K562 (cell line): Measurements from ENCODE around the gene ZNF106. TPM values are rescaled to one million over a fixed set of nuclear protein-coding genes. Genes with fewer than 3 reads are reported as not detected.

Experiments
- ATAC-seq: fragments of 200-7000 bp; cut with Tn5 transposase; 3 replicates; pipeline ENCODE4 v1.9.1; 2020; ENCODE audit warnings: moderate library complexity
- BruUV-seq: library from RNA; stranded (reverse); fragments of 400-500 nt; replicated peaks from 2 replicates; lab custom pipeline; 2021; lab: Mats Ljungman, UMichigan
- CTCF ChIA-PET: fragments of 300-600 bp; formaldehyde crosslinking; extraction: SDS; loops from one replicate; lab custom pipeline; 2021; ENCODE audit warnings: low intra/inter-chr PET ratio; lab: Yijun Ruan, JAX
- POLR2A ChIA-PET: fragments of 300-600, 350-650 bp; sonication (Branson Sonifier 250); formaldehyde crosslinking; extraction: SDS; loops from one replicate; lab custom pipeline; 2021; ENCODE audit warnings: antibody characterized with exemption, inconsistent platforms; lab: Yijun Ruan, JAX
- DNase-seq, 4 experiments: peaks; one replicate each; pipeline versions ENCODE4 v3.0.0 to v3.0.0-alpha.2; 2011 to 2018; ENCODE audit warnings: low spot score in 3 of 4, mixed read lengths in 3 of 4; ENCODE audit errors: extremely low read depth in 1 of 4
- FAIRE-seq: peaks from 2 replicates; lab custom pipeline; 2011; peaks lifted over from hg19 to GRCh38; lab: Jason Lieb, UNC
- H2AFZ ChIP-seq: 2 replicates; pipeline ENCODE4 v1.6.0; 2011; ENCODE audit warnings: low read depth, low read length, control low read depth, inconsistent platforms
- H3K27ac ChIP-seq: fragments of 200-600 bp; 3 replicates; pipeline ENCODE4 v1.8.0; 2011; ENCODE audit warnings: low read depth, mild to moderate bottlenecking, control low read depth, inconsistent platforms, low read length, moderate library complexity, mixed read lengths; ENCODE audit errors: extremely low read depth
- H3K27me3 ChIP-seq, 2 experiments: fragments of 300-600 bp in 1 of 2; 2 replicates in 1 of 2; 3 replicates in 1 of 2; pipeline versions ENCODE4 v1.6.0 to v1.8.0; 2011; ENCODE audit warnings: inconsistent platforms in 2 of 2, low read length in 2 of 2, mild to moderate bottlenecking in 1 of 2, mixed read lengths in 1 of 2, moderate library complexity in 1 of 2; ENCODE audit not compliant: control insufficient read depth in 2 of 2, insufficient read depth in 2 of 2
- H3K36me3 ChIP-seq: fragments of 300-600 bp; 3 replicates; pipeline ENCODE4 v1.8.0; 2011; ENCODE audit warnings: mild to moderate bottlenecking, low read length, inconsistent platforms; ENCODE audit not compliant: control insufficient read depth, insufficient read depth
- H3K4me1 ChIP-seq, 2 experiments: fragments of 200-600 bp in 1 of 2; replicated peaks in 1 of 2; 2 replicates in 1 of 2; 3 replicates in 1 of 2; pipeline versions ENCODE4 v1.5.1 to v1.8.0; 2011; ENCODE audit warnings: inconsistent platforms in 2 of 2, low read length in 2 of 2, mild to moderate bottlenecking in 1 of 2, mixed read lengths in 1 of 2, moderate library complexity in 1 of 2; ENCODE audit not compliant: control insufficient read depth in 2 of 2, insufficient read depth in 2 of 2
- H3K4me2 ChIP-seq: 2 replicates; pipeline ENCODE4 v1.6.1; 2011; ENCODE audit warnings: low read length, control low read depth, inconsistent platforms, mixed read lengths; ENCODE audit not compliant: insufficient read depth
- H3K4me3 ChIP-seq: fragments of 200-600 bp; sonication (generic), shearing (Covaris generic); 2 replicates; pipeline ENCODE4 v1.5.1; 2016; ENCODE audit warnings: control low read depth, inconsistent platforms
- H3K79me2 ChIP-seq: fragments of 200-600 bp; 3 replicates; pipeline ENCODE4 v1.8.0; 2011; ENCODE audit warnings: low read length, inconsistent platforms; ENCODE audit not compliant: control insufficient read depth, insufficient read depth
- H3K9ac ChIP-seq, 2 experiments: 2 replicates each; pipeline versions ENCODE4 v1.6.0 to v1.6.1; 2011; ENCODE audit warnings: low read depth in 2 of 2, low read length in 2 of 2, control low read depth in 1 of 2, inconsistent platforms in 1 of 2, mild to moderate bottlenecking in 1 of 2, mixed read lengths in 1 of 2; ENCODE audit not compliant: insufficient read depth in 1 of 2
- H3K9me1 ChIP-seq: one replicate; pipeline ENCODE4 v1.6.0; 2011; ENCODE audit warnings: inconsistent platforms, mild to moderate bottlenecking, low read length, moderate library complexity; ENCODE audit not compliant: control insufficient read depth, insufficient read depth
- H3K9me3 ChIP-seq: replicated peaks from 2 replicates; pipeline ENCODE4 v1.5.1; 2011; ENCODE audit warnings: low read depth, low read length, inconsistent platforms; ENCODE audit not compliant: control insufficient read depth, insufficient read depth
- H4K20me1 ChIP-seq: replicated peaks from 2 replicates; pipeline ENCODE4 v1.6.1; 2011; ENCODE audit warnings: low read length, inconsistent platforms, mixed read lengths; ENCODE audit not compliant: control insufficient read depth, insufficient read depth
- CHD7 ChIP-seq: fragments of 200-600 bp; sonication (generic); IDR thresholded peaks from one replicate; pipeline ENCODE4 v1.6.1; 2012; ENCODE audit warnings: mild to moderate bottlenecking, low read depth, low read length, inconsistent platforms
- KAT2B ChIP-seq: IDR thresholded peaks from one replicate; pipeline ENCODE4 v1.6.1; 2012; ENCODE audit warnings: low read depth, mild to moderate bottlenecking, control low read depth, inconsistent platforms, low read length, moderate library complexity
- MTA2 ChIP-seq: fragments of 450-650 bp; IDR thresholded peaks from 2 replicates; pipeline ENCODE4 v1.6.1; 2016; ENCODE audit warnings: low read depth
- NCOA6 ChIP-seq: fragments of 450-650 bp; IDR thresholded peaks from 2 replicates; pipeline ENCODE4 v1.6.1; 2017; ENCODE audit warnings: mild to moderate bottlenecking
- PCBP2 ChIP-seq: fragments of 200-400 bp; formaldehyde crosslinking; IDR thresholded peaks from 2 replicates; pipeline ENCODE4 v1.6.1; 2018; ENCODE audit warnings: low read length, low read depth, mild to moderate bottlenecking, moderate library complexity; ENCODE audit not compliant: poor library complexity, severe bottlenecking
- PHB2 ChIP-seq: fragments of 450-650 bp; IDR thresholded peaks from 2 replicates; pipeline ENCODE4 v1.6.1; 2017; ENCODE audit warnings: low read depth
- PRPF4 ChIP-seq: fragments of 200-400 bp; formaldehyde crosslinking; IDR thresholded peaks from one replicate; pipeline ENCODE4 v1.6.1; 2017; ENCODE audit warnings: low read length, low read depth, mild to moderate bottlenecking; ENCODE audit not compliant: insufficient read depth, poor library complexity, severe bottlenecking
- ZFPM2 ChIP-seq: fragments of 250-450 bp; sonication (Bioruptor Pico); IDR thresholded peaks from 2 replicates; pipeline ENCODE4 v1.5.1; 2022; ENCODE audit warnings: mild to moderate bottlenecking
- WGBS: fragments of 100-300 bp; shearing (Covaris generic); methylation state at CpG from one replicate; pipeline ENCODE4 v1.1.6; 2016; ENCODE audit warnings: low coverage, mixed read lengths; ENCODE audit not compliant: insufficient coverage; ENCODE audit errors: missing lambda C conversion rate; 5-methylcytosine and 5-hydroxymethylcytosine counted together
- in situ Hi-C: fragments of 300-500 bp; cut with MboI; formaldehyde crosslinking; loops from 4 replicates; pipeline ENCODE4 v1.15.0; 2018; ENCODE audit warnings: inconsistent platforms, mixed read lengths
- intact Hi-C: fragments of 100-400 bp; cut with micrococcal nuclease; formaldehyde crosslinking; loops from 2 replicates; pipeline ENCODE4 v1.14.2; 2022
- polyA plus RNA-seq, 8 experiments: library from polyadenylated mRNA; depleted of rRNA in 4 of 8; stranded (reverse) in 5 of 8; unstranded in 3 of 8; fragments of >200 nt; fragmentation: Nextera tagmentation in 2 of 8; fragmentation: Illumina TruSeq in 1 of 8; extraction: Ambion mirVana in 2 of 8; extraction: Trizol in 1 of 8; gene quantifications; 2 replicates each; pipeline versions ENCODE4 v1.2.1 to v1.2.3, GENCODE V29; 2011 to 2014; ENCODE audit warnings: inconsistent platforms in 1 of 8, missing spikeins in 1 of 8
- total RNA-seq, 7 experiments: library from RNA; depleted of rRNA in 6 of 7; stranded (reverse); fragments of >200 nt in 6 of 7; fragmentation: Illumina TruSeq in 2 of 7; extraction: Trizol in 2 of 7; gene quantifications; 2 replicates each; pipeline versions ENCODE4 v1.2.1 to v1.2.3, GENCODE V29; 2011 to 2021; ENCODE audit warnings: low replicate concordance in 1 of 7
- TF ChIP-seq, protein P1 (sequence below), 2 experiments: IDR thresholded peaks; 2 replicates each; pipeline ENCODE4 v1.6.1; 2012; ENCODE audit warnings: improper control_type of control experiment in 2 of 2, low read depth in 2 of 2, low read length in 2 of 2, borderline replicate concordance in 1 of 2

Gene ZNF106
- total and polyA plus RNA-seq, 9 of the 15 experiments (the other 6 are each of a cell fraction or from before 2014, with no cell fraction given): 14.4 to 55.3 (median 33.7) TPM

DNA sequence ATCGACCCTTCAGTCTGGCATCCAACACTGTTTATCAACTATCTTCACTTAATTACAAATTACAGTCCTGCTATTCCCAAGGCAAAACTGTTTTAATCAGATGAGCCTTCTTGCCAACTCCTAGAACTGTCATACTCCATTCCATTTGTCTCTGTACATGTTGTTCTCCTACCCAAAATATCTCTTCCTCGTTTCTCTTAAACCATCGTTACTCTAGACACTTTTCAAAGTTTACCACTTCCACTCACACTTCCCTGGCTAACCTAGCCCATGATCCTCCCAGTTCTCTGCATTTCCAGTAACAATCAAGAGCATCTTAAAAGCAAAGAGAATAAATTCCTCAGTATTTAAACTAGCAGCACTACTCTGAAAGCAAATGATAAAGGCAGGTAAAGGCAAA is 19.9 kb downstream of the ZNF106 start:
- no peak overlapping the region for H3K4me2 ChIP-seq
- BruUV-seq: no TSS peak
- in situ Hi-C loops: no loop called here
- intact Hi-C loops: loop anchor here (5.0 to 10.0 kb wide), 3 partner anchors 181 to 486 kb away; no protein-coding TSS in a partner anchor
- TF ChIP-seq CHD7: no peak
- no peak for TF ChIP-seq PCBP2
- no peak for TF ChIP-seq ZFPM2
- TF ChIP-seq, protein P1, sequence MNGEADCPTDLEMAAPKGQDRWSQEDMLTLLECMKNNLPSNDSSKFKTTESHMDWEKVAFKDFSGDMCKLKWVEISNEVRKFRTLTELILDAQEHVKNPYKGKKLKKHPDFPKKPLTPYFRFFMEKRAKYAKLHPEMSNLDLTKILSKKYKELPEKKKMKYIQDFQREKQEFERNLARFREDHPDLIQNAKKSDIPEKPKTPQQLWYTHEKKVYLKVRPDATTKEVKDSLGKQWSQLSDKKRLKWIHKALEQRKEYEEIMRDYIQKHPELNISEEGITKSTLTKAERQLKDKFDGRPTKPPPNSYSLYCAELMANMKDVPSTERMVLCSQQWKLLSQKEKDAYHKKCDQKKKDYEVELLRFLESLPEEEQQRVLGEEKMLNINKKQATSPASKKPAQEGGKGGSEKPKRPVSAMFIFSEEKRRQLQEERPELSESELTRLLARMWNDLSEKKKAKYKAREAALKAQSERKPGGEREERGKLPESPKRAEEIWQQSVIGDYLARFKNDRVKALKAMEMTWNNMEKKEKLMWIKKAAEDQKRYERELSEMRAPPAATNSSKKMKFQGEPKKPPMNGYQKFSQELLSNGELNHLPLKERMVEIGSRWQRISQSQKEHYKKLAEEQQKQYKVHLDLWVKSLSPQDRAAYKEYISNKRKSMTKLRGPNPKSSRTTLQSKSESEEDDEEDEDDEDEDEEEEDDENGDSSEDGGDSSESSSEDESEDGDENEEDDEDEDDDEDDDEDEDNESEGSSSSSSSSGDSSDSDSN (IDR thresholded peaks at IDR 0.05; ENCODE audit: borderline replicate concordance in 1 of 2, low read depth in 2 of 2, low read length in 2 of 2): no peak
- no peak for TF ChIP-seq PRPF4
- TF ChIP-seq KAT2B: no peak
- no peak for TF ChIP-seq PHB2
- TF ChIP-seq NCOA6: no peak
- no peak for TF ChIP-seq MTA2
- TF ChIP-seq, all 486 proteins: peak for 0
- no peak for ATAC-seq
- Histone ChIP-seq H4K20me1 (peaks cover 2% of the 10 kb centered on the region; the same call in 1 of the 2 replicates), H3K9me1 (no peaks in the 10 kb centered on the region), H2AFZ (no peak overlapping the region), H3K4me3 (no peak overlapping the region), H3K79me2 (peaks cover 35% of the 10 kb centered on the region), H3K36me3 (peaks cover 28% of the 10 kb centered on the region; the same call in 2 of the 3 replicates), H3K9ac (no peak overlapping the region), H3K27ac (no peak overlapping the region), H3K9me3 (no peaks in the 10 kb centered on the region), H3K4me1 (no peaks in the 10 kb centered on the region), H3K27me3 (no peaks in the 10 kb centered on the region)
- FAIRE-seq: no peak
- CTCF ChIA-PET: no interaction called here
- POLR2A ChIA-PET: interaction anchor here (0.6 to 0.7 kb wide), 2 partner anchors 14 to 346 kb away, joined by 3 to 4 read pairs; no protein-coding TSS in a partner anchor
- no peak for DNase-seq
- 94% methylated on average over 3 of the region's 3 CpGs for WGBS
